Measurements from ENCODE around the gene PRKAG2.

DNA sequence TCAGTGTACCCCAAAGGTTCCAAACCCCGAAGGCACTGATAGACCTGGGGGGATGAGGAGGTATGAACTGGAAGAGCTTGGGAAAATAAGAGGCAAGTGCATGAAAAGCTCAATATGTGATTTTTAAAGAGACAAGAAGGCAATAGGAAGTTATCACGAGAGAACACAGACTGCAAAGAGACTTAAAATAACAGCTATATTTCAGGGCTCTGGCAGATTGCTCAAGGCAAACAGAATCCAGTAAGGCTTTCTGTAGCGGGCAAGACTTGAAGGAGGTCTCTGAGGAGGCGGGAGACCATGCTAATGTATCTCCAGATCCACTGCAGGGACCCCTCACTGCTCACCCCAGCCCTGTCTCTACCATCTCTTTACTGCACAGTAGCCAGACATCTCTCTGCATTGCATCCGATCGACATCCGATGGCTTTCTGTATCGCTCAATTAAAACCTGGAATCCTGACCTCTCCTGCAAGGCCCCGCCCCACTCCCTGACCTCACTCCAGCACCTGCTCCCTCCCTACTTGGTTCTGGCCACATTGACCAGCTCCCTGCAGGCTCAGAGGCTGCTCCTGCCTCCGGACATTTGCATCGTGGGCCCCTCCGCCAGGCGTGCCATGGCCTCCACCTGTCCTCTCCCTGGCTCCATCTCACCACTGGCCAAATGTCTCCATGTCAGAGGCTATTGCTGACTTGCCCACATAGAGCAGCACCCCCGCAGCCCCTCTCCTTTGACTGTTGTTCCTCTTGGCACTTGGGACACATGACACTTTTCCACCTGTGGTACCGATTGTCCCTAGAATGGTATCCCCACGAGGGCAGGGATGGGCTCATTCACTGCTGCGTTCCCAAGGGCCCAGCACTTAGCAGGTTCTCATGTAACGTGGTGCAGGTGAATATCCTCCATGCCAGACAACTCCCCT lies 118.0 kb downstream of the PRKAG2 start:
- TF ChIP-seq, protein P1, sequence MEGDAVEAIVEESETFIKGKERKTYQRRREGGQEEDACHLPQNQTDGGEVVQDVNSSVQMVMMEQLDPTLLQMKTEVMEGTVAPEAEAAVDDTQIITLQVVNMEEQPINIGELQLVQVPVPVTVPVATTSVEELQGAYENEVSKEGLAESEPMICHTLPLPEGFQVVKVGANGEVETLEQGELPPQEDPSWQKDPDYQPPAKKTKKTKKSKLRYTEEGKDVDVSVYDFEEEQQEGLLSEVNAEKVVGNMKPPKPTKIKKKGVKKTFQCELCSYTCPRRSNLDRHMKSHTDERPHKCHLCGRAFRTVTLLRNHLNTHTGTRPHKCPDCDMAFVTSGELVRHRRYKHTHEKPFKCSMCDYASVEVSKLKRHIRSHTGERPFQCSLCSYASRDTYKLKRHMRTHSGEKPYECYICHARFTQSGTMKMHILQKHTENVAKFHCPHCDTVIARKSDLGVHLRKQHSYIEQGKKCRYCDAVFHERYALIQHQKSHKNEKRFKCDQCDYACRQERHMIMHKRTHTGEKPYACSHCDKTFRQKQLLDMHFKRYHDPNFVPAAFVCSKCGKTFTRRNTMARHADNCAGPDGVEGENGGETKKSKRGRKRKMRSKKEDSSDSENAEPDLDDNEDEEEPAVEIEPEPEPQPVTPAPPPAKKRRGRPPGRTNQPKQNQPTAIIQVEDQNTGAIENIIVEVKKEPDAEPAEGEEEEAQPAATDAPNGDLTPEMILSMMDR (IDR thresholded peaks at IDR 0.05; ENCODE audit: low read depth, low read length): no peak
- TF ChIP-seq POLR2A (IDR thresholded peaks at IDR 0.05; ENCODE audit: extremely low read depth, insufficient read length): no peak
- TF ChIP-seq, protein P2, sequence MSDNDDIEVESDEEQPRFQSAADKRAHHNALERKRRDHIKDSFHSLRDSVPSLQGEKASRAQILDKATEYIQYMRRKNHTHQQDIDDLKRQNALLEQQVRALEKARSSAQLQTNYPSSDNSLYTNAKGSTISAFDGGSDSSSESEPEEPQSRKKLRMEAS (IDR thresholded peaks at IDR 0.05; ENCODE audit: low read depth, low read length): no peak
- TF ChIP-seq MYC (IDR thresholded peaks at IDR 0.05; ENCODE audit: low read depth, low read length): no peak

All from NB4 (cell line).